NCI-H1694 treated with DMSO at 0.1 percent for 48 hours (cell line): ENCODE measurements around the gene UQCR11.

ENCODE experiments used
- DNase-seq: peaks from one replicate; lab custom pipeline; 2025; lab: John Stamatoyannopoulos, UW

UQCR11 gene

DNA sequence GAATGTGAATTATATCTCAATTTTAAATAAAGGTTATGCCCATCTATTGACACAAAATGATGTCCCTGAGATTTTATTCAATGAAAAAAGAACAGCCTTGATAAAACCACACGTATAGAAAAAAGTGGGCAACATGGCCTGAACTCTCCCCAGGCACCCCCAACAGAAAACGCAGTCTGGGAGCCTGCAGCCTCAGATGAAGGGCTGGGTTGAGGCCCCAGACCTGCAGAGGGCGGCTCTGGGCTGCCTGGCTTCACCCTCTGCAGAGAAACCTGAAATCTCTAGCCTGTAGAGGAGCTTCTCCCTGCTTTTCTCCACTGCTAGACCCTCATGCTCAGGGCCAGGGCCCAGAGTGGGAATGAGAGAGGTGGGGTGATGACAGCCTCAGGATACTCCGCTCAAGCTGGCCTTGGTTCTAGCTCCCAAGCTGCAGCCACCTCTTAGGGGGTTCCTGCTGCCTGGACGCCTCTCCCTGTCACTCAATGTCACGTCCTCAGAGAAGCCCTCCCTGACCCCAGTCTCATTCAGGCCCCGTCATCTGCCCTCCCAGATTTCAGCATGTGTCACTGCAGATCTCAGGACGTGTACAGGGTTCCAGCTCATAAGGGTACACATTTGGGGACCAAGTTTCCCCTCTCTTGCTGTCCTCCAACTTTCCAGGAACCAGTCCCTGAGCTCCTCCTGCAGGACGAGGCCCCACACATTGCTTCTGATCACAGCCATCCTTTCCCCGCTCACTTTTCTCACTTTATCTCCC is 14.4 kb downstream of the UQCR11 start:
- peak; percentile 36 for DNase-seq

DNA sequence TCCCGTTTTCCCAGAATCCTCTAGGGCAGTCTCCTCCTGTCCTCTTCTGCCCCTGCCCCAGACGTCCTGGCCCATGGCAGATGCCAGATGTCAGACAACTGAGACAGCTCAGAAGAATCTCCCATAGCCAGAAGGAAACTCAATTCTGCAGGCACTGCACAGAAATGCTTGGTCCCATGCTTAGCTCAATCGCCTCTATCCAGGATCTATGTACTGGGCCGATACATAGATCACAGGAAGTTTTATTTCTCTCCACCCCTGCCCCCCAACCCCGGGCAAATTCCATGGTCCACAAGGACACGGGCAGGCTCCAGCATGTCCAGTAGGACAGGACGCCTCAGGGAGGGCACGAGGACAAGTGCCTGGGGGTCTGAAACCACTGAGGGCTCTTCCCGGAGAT is 17.4 kb downstream of the UQCR11 start:
- DNase-seq: no peak

- DNase-seq: no peak
Observed at GRCh38 chr19:1585243-1585580, 20.1 kb downstream of the UQCR11 start.

DNA sequence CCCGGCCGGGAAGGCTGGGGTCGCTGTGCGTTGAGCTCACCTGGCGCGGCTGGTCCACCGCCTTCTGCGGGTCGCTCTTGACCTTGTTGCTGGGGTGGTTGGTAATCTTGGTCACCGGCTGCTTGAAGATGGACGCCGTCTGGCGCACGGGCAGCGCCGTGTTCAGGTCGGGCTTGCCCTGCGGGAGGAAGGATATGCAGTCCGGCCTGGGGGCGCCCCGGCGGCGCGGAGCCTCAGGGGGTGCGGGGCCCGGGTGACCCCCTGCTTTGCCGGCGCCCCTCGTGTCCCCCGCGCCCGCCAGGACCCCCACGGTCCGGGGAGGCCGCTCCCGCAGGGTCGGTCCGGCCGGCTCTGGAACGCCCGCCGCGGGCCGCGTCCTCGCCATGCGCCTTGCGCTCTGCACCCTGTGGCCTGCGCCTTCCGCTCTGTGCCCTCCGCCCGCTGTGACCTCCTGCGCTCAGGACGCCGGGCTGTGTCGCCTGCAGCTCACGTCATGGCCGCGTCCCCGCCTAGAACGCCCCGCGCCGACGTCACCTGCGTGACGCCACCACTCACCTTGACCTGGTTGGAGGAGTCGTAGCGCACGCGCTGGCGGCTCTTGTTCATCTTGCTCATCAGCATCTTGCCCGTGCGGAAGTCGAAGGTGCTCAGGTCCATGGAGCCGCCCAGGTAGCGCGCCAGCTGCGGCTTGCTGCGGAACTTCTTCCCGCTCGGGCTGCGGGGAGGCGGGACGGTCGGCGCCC is 20.6 kb downstream of the UQCR11 start:
- DNase-seq: no peak

DNA sequence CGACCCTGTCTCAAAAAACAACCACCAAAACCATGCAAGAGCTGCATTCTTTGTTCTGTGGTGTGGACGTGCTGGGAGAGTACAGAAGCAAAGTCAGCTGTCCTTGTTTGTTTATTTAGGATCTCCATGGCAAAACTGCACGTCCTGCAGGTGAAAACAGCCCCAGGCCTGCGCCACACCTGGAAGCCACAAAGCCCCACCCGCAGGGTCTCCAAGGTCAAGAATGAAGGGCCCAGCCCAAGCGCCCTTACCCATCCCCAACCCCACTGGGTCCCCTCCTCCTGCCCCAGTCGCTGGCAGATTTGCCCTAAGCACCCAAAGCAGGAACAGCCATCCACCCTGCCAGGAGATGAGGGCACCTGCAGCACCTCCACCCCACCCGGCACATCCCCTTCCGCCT is 23.1 kb downstream of the UQCR11 start:
- DNase-seq: no peak

GRCh38 chr19:1580957-1581356 is 24.3 kb downstream of the UQCR11 start:
- no peak for DNase-seq

DNA sequence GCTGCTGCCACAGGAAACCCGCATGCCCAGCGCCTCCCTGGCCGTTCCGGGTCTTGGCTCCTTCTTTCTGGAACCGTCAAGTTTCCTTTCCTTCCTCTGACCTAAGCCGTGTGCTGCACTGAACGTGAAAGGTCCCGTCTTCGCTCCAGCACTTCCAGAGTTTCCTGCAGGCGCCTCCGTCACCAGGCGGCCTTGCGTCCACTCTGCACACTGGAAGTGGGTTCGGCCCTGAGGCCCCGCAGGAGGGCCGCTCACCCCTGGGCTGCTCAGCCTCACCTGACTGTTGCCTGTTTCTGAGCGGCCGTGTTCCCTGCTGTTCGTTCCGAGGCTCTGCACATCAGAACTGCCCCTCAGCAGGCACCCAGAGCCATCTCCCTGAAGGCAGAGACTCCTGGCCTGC is 24.9 kb downstream of the UQCR11 start:
- DNase-seq: no peak

GRCh38 chr19:1579222-1579621 is 26.0 kb downstream of the UQCR11 start:
- no peak for DNase-seq

DNA sequence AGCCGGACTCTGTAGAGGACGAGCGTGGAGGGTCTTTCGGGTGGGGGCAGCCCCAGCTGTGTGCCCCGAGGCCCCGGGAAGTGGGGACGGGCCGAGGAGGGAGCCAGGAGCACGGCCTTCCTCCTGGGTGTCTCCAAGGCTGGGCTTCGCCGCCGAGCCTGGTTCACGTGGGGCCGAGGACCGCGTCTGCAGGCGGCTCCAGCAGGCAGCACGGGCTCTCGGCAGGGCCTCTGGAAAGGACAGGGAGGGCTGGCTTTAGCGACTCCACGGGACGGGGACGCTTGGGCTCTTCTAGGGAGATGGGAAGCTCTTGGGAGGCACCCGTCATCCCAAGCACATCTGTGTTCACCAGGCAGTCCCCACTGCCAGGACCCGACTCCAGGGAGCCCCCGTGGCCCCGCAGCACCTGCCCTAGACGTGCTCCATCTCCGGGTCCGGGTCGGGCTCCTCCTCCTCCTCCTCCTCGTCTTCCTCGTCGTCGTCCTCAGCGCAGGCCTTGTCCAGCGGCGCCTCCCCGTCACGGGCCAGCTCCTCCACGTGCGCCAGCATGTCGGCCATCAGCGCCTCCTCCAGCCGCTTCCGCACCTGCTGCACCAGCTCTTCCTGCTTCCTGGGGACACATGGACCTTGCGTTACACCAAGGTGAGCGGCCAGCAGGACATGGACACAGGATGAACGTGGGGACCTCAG is 27.2 kb downstream of the UQCR11 start:
- DNase-seq: no peak

- DNase-seq: no peak
Observed at GRCh38 chr19:1577090-1577928, 28.0 kb downstream of the UQCR11 start.

- DNase-seq: no peak
Observed at GRCh38 chr19:1576242-1577089, 28.8 kb downstream of the UQCR11 start.

DNA sequence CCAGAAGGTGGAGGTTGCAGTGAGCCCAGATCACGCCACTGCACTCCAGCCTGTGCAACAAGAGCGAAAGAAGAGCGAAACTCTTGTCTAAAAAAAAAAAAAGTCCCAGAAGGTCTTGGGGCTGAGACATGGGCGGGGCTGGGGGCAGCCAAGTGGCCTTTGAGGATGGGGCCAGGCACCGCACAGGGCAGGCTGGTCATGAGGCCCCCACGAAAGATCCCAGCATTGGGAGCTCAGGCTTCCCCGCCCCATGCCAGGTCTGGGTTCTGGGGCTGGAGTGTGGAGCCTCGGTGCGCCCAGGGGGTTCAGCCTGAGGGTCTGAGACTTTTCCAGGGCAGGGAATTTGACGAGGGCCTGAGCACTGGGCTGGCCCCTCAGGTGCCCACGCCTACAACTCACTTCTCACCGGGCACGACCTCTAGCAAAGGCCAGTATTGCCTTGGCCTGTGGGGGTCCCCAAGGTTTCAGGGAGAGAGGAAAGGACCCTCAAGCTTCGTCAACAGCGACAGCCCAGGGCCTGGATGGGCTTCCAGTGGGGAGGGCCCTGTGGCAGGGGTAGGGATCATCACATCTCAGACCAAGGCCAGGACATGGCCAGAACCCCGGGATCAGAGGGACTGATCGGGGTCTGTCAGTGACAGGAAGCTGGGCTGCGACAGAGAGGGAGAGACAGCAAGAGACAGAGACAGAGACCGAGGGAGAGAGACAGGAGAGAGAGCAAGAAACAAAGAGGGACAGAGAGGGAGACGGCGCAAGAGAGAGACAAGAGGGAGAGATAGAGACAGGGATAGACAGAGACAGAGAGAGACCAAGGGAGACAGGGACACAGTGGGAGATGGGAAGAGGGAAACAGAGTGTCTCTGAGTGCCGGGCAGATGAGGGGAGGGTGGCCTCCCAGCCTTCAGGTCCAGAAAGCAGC is 29.7 kb downstream of the UQCR11 start:
- no peak for DNase-seq

DNA sequence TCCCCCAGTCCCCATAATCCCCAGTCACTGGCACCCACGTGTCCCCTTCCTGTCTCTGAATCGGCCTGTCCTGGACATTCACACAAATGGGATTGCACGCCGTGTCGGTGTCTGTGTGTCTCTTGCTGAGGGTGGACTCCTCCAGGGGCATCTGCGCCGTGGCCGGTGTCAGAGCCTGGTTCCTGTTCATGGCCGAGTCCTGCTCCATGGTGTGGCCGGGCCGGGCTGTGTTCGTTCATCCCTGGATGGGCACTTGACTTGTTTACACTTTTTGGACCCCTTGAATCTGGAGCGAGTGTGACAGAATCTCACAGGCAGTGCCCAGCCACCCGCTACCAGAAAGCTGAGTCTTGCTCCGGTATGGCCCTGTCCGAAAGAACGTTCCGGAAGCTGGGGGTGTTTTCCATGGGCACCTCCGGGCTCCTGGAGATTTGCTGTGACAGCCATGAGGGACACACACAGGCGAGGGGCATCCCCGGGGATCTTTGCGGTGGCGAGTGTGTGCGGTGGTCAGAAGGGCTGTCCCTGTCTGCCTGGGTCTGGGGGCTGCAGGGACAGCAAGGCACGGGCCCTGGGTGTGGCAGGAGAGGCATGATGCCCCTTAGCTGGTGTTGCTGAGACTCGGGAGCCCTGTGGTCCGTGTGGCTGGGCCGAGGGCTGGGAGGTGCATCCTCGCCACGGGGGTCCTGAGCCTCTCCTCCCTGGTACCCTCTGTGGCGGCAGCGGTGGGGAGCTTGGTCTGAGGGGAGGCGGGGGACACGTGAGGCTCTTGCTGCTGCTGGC is 30.7 kb downstream of the UQCR11 start:
- no peak for DNase-seq

DNA sequence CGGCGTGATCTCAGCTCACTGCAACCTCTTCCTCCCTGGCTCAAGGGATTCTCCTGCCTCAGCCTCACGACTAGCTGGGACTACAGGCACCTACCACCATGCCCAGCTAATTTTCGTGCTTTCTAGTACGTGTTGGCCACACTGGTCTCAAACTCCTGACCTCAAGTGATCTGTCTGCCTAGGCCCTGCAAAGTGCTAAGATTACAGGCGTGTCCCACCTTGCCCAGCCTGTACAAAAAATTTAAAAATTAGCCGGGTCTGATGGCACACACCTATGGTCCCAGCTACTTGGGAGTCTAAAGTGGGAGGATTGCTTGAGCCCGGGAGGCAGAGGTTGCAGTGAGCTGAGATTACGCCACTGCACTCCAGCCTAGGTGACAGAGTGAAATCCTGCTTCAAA is 32.5 kb downstream of the UQCR11 start:
- DNase-seq: no peak

DNA sequence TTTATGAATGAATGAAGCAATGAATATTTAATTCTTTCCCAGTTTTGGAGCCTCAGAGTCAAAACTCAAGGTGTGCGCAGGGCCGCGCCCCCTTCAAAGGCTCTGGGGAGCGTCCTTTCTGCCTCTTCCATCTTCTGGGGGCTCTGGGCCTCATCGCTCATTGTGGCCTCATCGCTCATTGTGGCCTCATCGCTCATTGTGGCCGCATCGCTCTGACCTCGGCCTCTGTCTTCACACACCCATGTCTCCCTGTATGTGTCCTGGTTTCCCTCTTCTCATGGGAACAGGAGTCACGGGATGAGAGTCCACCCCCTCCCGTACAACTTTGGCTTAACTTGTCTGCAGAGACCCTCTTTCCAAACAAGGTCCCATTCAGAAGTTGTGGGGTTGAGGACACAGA is 33.9 kb downstream of the UQCR11 start:
- no peak for DNase-seq

DNA sequence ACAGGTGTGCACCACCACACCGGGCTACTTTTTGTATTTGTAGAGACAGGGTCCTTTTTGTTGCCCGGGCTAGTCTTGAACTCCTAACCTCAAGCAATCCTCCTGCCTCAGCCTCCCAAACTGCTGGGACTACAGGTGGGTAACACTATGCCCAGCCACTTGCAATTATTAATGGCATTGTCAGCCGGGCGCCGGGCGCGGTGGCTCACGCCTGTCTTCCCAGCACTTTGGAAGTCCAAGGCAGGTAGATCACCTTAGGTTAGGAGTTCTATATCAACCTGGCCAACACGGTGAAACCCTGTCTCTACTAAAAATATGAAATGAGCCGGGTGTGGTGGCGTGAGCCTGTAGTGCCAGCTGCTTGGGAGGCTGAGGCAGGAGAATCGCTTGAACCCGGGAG is 34.4 kb downstream of the UQCR11 start:
- no peak for DNase-seq

DNA sequence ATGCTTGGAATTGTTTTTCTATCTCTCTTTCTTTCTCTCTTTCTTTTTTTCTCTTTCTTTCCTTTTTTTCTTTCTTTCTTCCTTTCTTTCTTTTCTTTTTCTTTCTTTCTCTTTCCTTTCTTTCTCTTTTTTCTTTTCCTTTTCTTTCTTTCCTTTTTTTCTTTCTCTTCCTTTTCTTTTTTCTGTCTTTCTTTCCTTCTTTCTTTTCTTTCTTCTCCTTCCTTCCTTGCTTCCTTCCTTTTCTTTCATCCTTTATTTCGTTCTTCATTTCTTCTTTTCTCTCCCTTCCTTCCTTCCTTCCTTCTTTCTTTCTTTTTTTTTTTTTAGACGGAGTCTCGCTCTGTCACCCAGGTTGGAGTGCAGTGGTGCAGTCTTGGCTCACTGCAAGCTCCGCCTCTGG is 35.3 kb downstream of the UQCR11 start:
- DNase-seq: no peak

- DNase-seq: no peak
Observed at GRCh38 chr19:1568320-1569019, 36.8 kb downstream of the UQCR11 start, which contains the start of gene MEX3D. MEX3D (minus strand) TSS chr19:1568325; CDS start chr19:1568058, 267 bp downstream.

GRCh38 chr19:1567848-1568227 is 37.4 kb downstream of the UQCR11 start:
- DNase-seq: no peak
